MM.1S (cell line): ENCODE measurements around the gene TRAPPC10.

Source experiments
- DNase-seq: peaks from one replicate; pipeline ENCODE4 v3.0.0-alpha.2; 2015
- H2AFZ ChIP-seq: fragments of 300-600 bp; sonication (generic); 2 replicates; pipeline ENCODE4 v1.6.0; 2016; ENCODE audit warnings: antibody characterized with exemption, low read length
- H3F3A ChIP-seq: fragments of 300-600 bp; sonication (generic); 2 replicates; pipeline ENCODE4 v1.6.1; 2016; ENCODE audit warnings: mild to moderate bottlenecking, antibody characterized with exemption, low read length, moderate library complexity, mixed read lengths; ENCODE audit not compliant: insufficient read depth
- H3K27ac ChIP-seq: fragments of 300-600 bp; sonication (generic); 2 replicates; pipeline ENCODE4 v1.5.1; 2016; ENCODE audit warnings: mild to moderate bottlenecking, low read length
- H3K27me3 ChIP-seq: fragments of 300-600 bp; sonication (generic); replicated peaks from 2 replicates; pipeline ENCODE4 v1.6.0; 2016; ENCODE audit warnings: low read length; ENCODE audit not compliant: insufficient read depth
- H3K36me3 ChIP-seq: fragments of 300-600 bp; sonication (generic); replicated peaks from 2 replicates; pipeline ENCODE4 v1.6.1; 2016; ENCODE audit warnings: mild to moderate bottlenecking, low read length, mixed read lengths; ENCODE audit not compliant: insufficient read depth
- H3K4me1 ChIP-seq: fragments of 300-600 bp; sonication (generic); 2 replicates; pipeline ENCODE4 v1.6.1; 2016; ENCODE audit warnings: low read length, mixed read lengths
- H3K4me2 ChIP-seq: fragments of 300-600 bp; sonication (generic); 2 replicates; pipeline ENCODE4 v1.6.0; 2016; ENCODE audit warnings: low read depth, low read length
- H3K4me3 ChIP-seq: fragments of 300-600 bp; sonication (generic); 2 replicates; pipeline ENCODE4 v1.5.1; 2016; ENCODE audit warnings: low read length, mixed read lengths
- H3K79me2 ChIP-seq: fragments of 300-600 bp; sonication (generic); 2 replicates; pipeline ENCODE4 v1.6.1; 2016; ENCODE audit warnings: mixed run types, low read length, mixed read lengths
- H3K9ac ChIP-seq: fragments of 300-600 bp; sonication (generic); 2 replicates; pipeline ENCODE4 v1.6.1; 2016; ENCODE audit warnings: low read length, mixed read lengths
- H3K9me2 ChIP-seq: fragments of 300-600 bp; sonication (generic); replicated peaks from 2 replicates; pipeline ENCODE4 v1.6.1; 2016; ENCODE audit warnings: mild to moderate bottlenecking, low read length, mixed read lengths; ENCODE audit not compliant: insufficient read depth
- H3K9me3 ChIP-seq: fragments of 300-600 bp; sonication (generic); replicated peaks from 2 replicates; pipeline ENCODE4 v1.6.1; 2016; ENCODE audit warnings: mild to moderate bottlenecking, low read length, mixed read lengths; ENCODE audit not compliant: insufficient read depth
- H4K20me1 ChIP-seq: fragments of 300-600 bp; sonication (generic); 2 replicates; pipeline ENCODE4 v1.6.1; 2016; ENCODE audit warnings: mild to moderate bottlenecking, low read length, moderate library complexity, mixed read lengths; ENCODE audit not compliant: insufficient read depth
- EZH2 ChIP-seq: fragments of 300-600 bp; sonication (generic); optimal IDR thresholded peaks from 2 replicates; pipeline ENCODE3; 2017; ENCODE audit warnings: low read depth, mild to moderate bottlenecking, antibody characterized with exemption, low read length, mixed read lengths
- EZH2phosphoT487 ChIP-seq: fragments of 300-600 bp; sonication (generic); IDR thresholded peaks from 2 replicates; pipeline ENCODE4 v1.6.1; 2018; ENCODE audit warnings: antibody characterized with exemption, low read length
- TF ChIP-seq, protein P1 (sequence below): fragments of 300-600 bp; sonication (generic); IDR thresholded peaks from 2 replicates; pipeline ENCODE4 v1.5.1; 2016; ENCODE audit warnings: antibody characterized with exemption, low read length, mixed read lengths

Gene TRAPPC10

DNA sequence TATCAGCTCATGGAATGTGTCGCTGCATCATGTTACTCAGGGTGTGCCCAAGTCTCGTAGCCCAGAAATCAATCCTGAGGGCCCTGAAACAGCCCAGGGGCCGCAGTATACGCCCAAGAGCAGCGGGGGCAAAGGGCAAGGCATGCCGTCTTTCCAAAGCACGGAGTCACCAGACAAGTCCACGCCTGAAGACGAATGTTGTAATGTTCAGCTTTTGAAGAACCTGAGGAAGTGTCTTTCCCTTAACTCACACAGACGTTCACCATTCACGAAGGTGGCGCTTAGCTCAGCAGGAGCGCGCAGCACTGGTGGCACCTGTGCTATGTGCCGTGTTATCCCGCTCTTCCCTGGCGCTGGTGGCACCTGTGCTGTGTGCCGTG lies 76.3 kb downstream of the TRAPPC10 start:
- Histone ChIP-seq H3K79me2 (peaks cover 11% of the 10 kb centered on the region; the same call in 1 of the 2 replicates), H3K9me3 (no peaks in the 10 kb centered on the region), H3K27me3 (no peaks in the 10 kb centered on the region), H3K4me1 (no peaks in the 10 kb centered on the region), H3K9me2 (no peaks in the 10 kb centered on the region), H3K36me3 (peaks cover 20% of the 10 kb centered on the region), H3K9ac (no peak overlapping the region), H3F3A (no peaks in the 10 kb centered on the region), H4K20me1 (no peaks in the 10 kb centered on the region), H3K27ac (no peak overlapping the region), H3K4me2 (no peak overlapping the region), H3K4me3 (no peak overlapping the region), H2AFZ (no peak overlapping the region)
- TF ChIP-seq EZH2phosphoT487: no peak
- TF ChIP-seq EZH2: no peak
- TF ChIP-seq, protein P1, sequence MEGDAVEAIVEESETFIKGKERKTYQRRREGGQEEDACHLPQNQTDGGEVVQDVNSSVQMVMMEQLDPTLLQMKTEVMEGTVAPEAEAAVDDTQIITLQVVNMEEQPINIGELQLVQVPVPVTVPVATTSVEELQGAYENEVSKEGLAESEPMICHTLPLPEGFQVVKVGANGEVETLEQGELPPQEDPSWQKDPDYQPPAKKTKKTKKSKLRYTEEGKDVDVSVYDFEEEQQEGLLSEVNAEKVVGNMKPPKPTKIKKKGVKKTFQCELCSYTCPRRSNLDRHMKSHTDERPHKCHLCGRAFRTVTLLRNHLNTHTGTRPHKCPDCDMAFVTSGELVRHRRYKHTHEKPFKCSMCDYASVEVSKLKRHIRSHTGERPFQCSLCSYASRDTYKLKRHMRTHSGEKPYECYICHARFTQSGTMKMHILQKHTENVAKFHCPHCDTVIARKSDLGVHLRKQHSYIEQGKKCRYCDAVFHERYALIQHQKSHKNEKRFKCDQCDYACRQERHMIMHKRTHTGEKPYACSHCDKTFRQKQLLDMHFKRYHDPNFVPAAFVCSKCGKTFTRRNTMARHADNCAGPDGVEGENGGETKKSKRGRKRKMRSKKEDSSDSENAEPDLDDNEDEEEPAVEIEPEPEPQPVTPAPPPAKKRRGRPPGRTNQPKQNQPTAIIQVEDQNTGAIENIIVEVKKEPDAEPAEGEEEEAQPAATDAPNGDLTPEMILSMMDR: no peak
- DNase-seq: no peak

DNA sequence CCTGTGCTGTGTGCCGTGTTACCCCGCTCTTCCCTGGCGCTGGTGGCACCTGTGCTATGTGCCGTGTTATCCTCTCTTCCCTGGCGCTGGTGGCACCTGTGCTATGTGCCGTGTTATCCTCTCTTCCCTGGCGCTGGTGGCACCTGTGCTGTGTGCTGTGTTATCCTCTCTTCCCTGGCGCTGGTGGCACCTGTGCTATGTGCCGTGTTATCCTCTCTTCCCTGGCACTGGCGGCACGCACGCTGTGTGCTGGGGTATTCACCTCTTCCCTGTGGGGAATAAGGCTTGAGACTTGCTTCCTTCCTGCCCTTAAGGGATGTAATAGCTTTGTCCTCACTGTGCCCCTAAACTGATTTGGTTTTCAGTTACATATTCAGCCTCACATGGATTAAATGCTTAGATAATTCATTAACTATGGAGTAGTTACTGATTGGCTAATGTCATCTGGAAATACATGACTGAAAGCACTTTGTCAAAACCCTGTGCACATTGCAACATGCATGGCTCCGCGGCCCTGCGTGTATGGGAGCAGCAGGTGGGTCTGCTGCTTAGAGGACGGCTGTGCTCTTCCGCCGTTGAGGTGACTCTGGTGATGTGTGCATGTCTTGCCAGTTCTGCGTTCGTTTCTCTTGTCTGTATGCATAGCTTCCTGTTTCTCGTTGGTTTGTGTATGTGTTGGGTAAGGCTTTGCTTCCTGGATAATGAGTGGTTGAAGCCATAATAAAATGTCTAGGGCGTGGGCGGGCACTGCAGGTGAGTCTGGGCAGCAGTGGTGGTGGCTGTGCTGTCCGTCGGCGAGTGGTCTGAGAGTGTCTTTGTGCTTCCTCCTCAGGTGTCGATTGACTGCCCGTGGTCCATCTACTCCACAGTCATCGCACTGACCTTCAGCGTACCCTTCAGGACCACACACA lies 77.1 kb downstream of the TRAPPC10 start:
- no peaks in the 10 kb centered on the region for H4K20me1 ChIP-seq
- no peaks in the 10 kb centered on the region for H3K9me3 ChIP-seq
- H3K4me2 ChIP-seq: no peak overlapping the region
- TF ChIP-seq EZH2phosphoT487 (no peak), EZH2 (no peak)
- TF ChIP-seq, protein P1: no peak
- H3K36me3 ChIP-seq: peaks cover 11% of the 10 kb centered on the region
- H3K9ac ChIP-seq: no peak overlapping the region
- H3K4me3 ChIP-seq: no peak overlapping the region
- H2AFZ ChIP-seq: no peak overlapping the region
- no peaks in the 10 kb centered on the region for H3F3A ChIP-seq
- no peaks in the 10 kb centered on the region for H3K4me1 ChIP-seq
- DNase-seq: no peak
- no peak overlapping the region for H3K27ac ChIP-seq
- H3K9me2 ChIP-seq: no peaks in the 10 kb centered on the region
- peaks cover 6% of the 10 kb centered on the region; the same call in 1 of the 2 replicates for H3K79me2 ChIP-seq
- no peaks in the 10 kb centered on the region for H3K27me3 ChIP-seq

GRCh38 chr21:44090325-44090724 lies 78.2 kb downstream of the TRAPPC10 start:
- Histone ChIP-seq H3K79me2 (peaks cover 6% of the 10 kb centered on the region; the same call in 1 of the 2 replicates), H3K36me3 (peaks cover 11% of the 10 kb centered on the region), H3K27me3 (no peaks in the 10 kb centered on the region), H3K9ac (no peak overlapping the region), H3K4me1 (no peaks in the 10 kb centered on the region), H3K27ac (no peak overlapping the region), H3K9me3 (no peaks in the 10 kb centered on the region), H3F3A (no peaks in the 10 kb centered on the region), H3K4me2 (no peak overlapping the region), H2AFZ (no peak overlapping the region), H3K4me3 (no peak overlapping the region), H3K9me2 (no peaks in the 10 kb centered on the region), H4K20me1 (no peaks in the 10 kb centered on the region)
- no peak for TF ChIP-seq EZH2phosphoT487
- no peak for DNase-seq

DNA sequence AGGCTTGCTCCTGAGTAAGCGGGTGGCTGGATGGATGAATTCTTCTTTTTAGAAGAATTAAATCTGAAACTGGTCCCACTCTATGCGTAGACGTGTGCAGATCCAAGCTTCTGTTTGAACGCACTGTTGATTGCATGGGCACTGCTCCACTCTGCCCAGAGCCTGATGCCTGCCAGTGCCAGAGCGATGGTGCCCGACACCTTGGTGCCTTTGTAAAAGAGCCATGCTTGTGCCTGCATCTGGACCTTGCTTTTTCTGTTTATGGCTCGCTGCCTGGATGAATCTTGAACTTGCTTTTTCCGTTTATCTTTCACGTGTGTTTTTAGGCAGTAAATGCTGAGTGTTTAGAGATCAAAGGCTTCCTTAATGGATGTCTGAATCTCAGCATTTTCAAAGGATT lies 80.1 kb downstream of the TRAPPC10 start:
- Histone ChIP-seq H3K9me3 (no peaks in the 10 kb centered on the region), H3K9ac (no peak overlapping the region), H3K27me3 (no peaks in the 10 kb centered on the region), H3K4me1 (no peaks in the 10 kb centered on the region), H3F3A (no peaks in the 10 kb centered on the region), H3K4me2 (no peak overlapping the region), H3K9me2 (no peaks in the 10 kb centered on the region), H3K27ac (no peak overlapping the region), H3K36me3 (peaks cover 11% of the 10 kb centered on the region), H3K4me3 (no peak overlapping the region), H2AFZ (no peak overlapping the region), H3K79me2 (no peaks in the 10 kb centered on the region), H4K20me1 (no peaks in the 10 kb centered on the region)
- DNase-seq: no peak
- no peak for TF ChIP-seq EZH2
- TF ChIP-seq EZH2phosphoT487: no peak
- TF ChIP-seq, protein P1: no peak
